Thyroid gland (tissue), 4 donors: ENCODE results near the gene TMED6.

Experiments
- CTCF ChIP-seq, 6 experiments: fragments of 200-600 bp in 3 of 6; fragments of 450-650 bp in 3 of 6; sonication (generic) in 3 of 6; IDR thresholded peaks; one replicate each; pipeline ENCODE4 v1.5.1; 2016 to 2019; ENCODE audit warnings: antibody characterized with exemption in 6 of 6, mild to moderate bottlenecking in 2 of 6, inconsistent platforms in 1 of 6, moderate library complexity in 1 of 6
- POLR2A ChIP-seq, 2 donors: fragments of 450-650 bp; IDR thresholded peaks; one replicate each; pipeline ENCODE4 v1.6.1; 2017; ENCODE audit warnings: antibody characterized with exemption in 2 of 2, mild to moderate bottlenecking in 2 of 2, moderate library complexity in 1 of 2

- no peak for TF ChIP-seq POLR2A (IDR thresholded peaks at IDR 0.05)
- no peak for TF ChIP-seq CTCF (IDR thresholded peaks at IDR 0.05)
Observed at GRCh38 chr16:69318911-69319289, 32.7 kb downstream of the TMED6 start.
